Measurements from ENCODE around the gene MAPKBP1. TPM values are rescaled to one million over a fixed set of nuclear protein-coding genes. Genes with fewer than 3 reads are reported as not detected.

The MAPKBP1 gene
- total RNA-seq, 1 experiment from 2014 or later = 14.5 TPM

DNA sequence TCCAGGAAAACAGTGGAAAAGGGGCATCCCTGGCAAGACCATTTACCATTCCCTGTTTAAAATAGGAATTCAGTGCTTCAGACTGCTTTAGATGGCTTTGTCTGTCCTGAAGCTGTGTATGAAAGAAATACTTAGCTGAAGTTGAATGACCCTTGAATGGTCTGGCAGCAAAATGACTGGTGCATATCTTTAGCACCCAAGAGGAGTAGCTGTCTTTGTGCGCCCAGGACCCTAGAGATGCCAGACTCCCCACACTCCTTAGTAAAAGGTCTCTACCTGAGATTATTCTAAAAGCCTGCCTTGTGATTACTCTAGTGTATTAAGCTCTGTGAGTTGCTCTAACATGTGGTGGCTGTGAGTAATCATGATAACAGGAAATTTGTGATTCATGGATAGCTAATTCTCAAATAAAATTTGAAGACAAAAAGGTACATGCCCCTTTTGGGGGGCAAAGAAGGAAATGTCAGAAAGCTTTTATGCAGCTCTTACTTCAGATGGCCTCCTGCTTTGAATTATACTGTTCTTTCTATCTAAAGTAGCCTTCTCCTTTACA is 3.2 kb downstream of the MAPKBP1 start:
- DNase-seq (ENCODE audit: low spot score) (no peak), ATAC-seq (no peak)
- ChIA-PET CTCF (interaction anchor here (1.1 to 1.9 kb wide), 5 partner anchors 19 to 220 kb away, joined by 3 to 9 read pairs (median 4); no protein-coding TSS in a partner anchor), POLR2A (no interaction called here)
- H3K36me3 Mint-ChIP-seq = no peaks in the 10 kb centered on the region
- no peaks in the 10 kb centered on the region for H3K27me3 Mint-ChIP-seq (ENCODE audit: low read depth)
- no peak overlapping the region for H3K4me3 Mint-ChIP-seq
- H3K27ac Mint-ChIP-seq = no peak overlapping the region
- peaks cover 57% of the 10 kb centered on the region for H3K4me1 Mint-ChIP-seq
- no peak for TF ChIP-seq FOXP4 (CRISPR knock-in tag; IDR thresholded peaks at IDR 0.05)
- TF ChIP-seq ATF6 (CRISPR knock-in tag; IDR thresholded peaks at IDR 0.05) = no peak
- no peak for TF ChIP-seq ZNF423 (CRISPR knock-in tag; IDR thresholded peaks at IDR 0.05)
- TF ChIP-seq, protein P1, sequence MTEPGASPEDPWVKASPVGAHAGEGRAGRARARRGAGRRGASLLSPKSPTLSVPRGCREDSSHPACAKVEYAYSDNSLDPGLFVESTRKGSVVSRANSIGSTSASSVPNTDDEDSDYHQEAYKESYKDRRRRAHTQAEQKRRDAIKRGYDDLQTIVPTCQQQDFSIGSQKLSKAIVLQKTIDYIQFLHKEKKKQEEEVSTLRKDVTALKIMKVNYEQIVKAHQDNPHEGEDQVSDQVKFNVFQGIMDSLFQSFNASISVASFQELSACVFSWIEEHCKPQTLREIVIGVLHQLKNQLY (CRISPR knock-in tag; IDR thresholded peaks at IDR 0.05) = no peak
- TF ChIP-seq IRF2 (CRISPR knock-in tag; IDR thresholded peaks at IDR 0.05; ENCODE audit: borderline replicate concordance, low read depth) = no peak
- TF ChIP-seq RELA (CRISPR knock-in tag; IDR thresholded peaks at IDR 0.05; ENCODE audit: borderline replicate concordance) = no peak
- TF ChIP-seq SOX15 (CRISPR knock-in tag; IDR thresholded peaks at IDR 0.05) = no peak
- TF ChIP-seq ZNF219 (CRISPR knock-in tag; IDR thresholded peaks at IDR 0.05; ENCODE audit: borderline replicate concordance) = no peak
- TF ChIP-seq NFATC4 (CRISPR knock-in tag; IDR thresholded peaks at IDR 0.05) = no peak
- no peak for TF ChIP-seq NFYB (CRISPR knock-in tag; conservative IDR thresholded peaks at IDR 0.05; ENCODE audit: low read depth)
- TF ChIP-seq PREB (CRISPR knock-in tag; IDR thresholded peaks at IDR 0.05; ENCODE audit: borderline replicate concordance) = no peak
- no peak for TF ChIP-seq ERG (CRISPR knock-in tag; IDR thresholded peaks at IDR 0.05)
- TF ChIP-seq ZNF232 (CRISPR knock-in tag; IDR thresholded peaks at IDR 0.05) = no peak
- no peaks in the 10 kb centered on the region for H3K9me3 Mint-ChIP-seq

DNA sequence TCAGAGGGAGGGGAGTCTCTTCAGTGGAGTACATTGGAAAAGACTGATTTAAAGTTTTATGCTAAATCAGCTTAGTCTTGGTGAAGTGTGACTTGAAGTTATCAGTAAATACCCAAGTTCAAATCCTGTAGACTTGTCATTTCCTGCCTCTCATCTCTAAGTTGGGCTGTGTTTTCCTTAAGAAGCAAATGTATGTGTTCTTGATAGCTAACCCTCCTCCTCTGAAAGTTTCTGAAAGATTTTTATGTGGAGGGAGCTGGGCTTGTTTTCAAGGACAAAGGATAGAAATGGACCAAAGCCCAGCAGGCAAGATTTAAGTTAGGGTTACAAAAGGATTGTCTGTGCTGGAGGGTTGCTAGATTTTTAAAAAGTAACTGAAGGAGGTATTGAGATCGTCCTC is 4.2 kb downstream of the MAPKBP1 start:
- H3K9me3 Mint-ChIP-seq = no peaks in the 10 kb centered on the region
- peaks cover 55% of the 10 kb centered on the region for H3K4me1 Mint-ChIP-seq
- ATAC-seq = no peak
- ChIA-PET CTCF (interaction anchor here (0.9 to 1.9 kb wide), 3 partner anchors 33 to 221 kb away, joined by 3 to 9 read pairs (median 4); no protein-coding TSS in a partner anchor), POLR2A (no interaction called here)
- no peak overlapping the region for H3K4me3 Mint-ChIP-seq
- H3K27ac Mint-ChIP-seq = no peak overlapping the region
- H3K36me3 Mint-ChIP-seq = no peaks in the 10 kb centered on the region
- TF ChIP-seq FOXK1 (CRISPR knock-in tag; IDR thresholded peaks at IDR 0.05) = no peak
- no peak for TF ChIP-seq TEAD4 (CRISPR knock-in tag; IDR thresholded peaks at IDR 0.05)
- TF ChIP-seq ELF4 (CRISPR knock-in tag; IDR thresholded peaks at IDR 0.05; ENCODE audit: low read depth) = no peak
- no peak for TF ChIP-seq ZNF281 (CRISPR knock-in tag; IDR thresholded peaks at IDR 0.05)
- no peak for TF ChIP-seq PREB (CRISPR knock-in tag; IDR thresholded peaks at IDR 0.05; ENCODE audit: borderline replicate concordance)
- no peak for TF ChIP-seq JAZF1 (CRISPR knock-in tag; IDR thresholded peaks at IDR 0.05)
- no peak for TF ChIP-seq STAT6 (CRISPR knock-in tag; conservative IDR thresholded peaks at IDR 0.05; ENCODE audit: low read depth)
- no peaks in the 10 kb centered on the region for H3K27me3 Mint-ChIP-seq (ENCODE audit: low read depth)
- no peak for DNase-seq (ENCODE audit: low spot score)

Data from WTC11 (cell line).